ENCODE results near the gene PLD4.

Gene PLD4

DNA sequence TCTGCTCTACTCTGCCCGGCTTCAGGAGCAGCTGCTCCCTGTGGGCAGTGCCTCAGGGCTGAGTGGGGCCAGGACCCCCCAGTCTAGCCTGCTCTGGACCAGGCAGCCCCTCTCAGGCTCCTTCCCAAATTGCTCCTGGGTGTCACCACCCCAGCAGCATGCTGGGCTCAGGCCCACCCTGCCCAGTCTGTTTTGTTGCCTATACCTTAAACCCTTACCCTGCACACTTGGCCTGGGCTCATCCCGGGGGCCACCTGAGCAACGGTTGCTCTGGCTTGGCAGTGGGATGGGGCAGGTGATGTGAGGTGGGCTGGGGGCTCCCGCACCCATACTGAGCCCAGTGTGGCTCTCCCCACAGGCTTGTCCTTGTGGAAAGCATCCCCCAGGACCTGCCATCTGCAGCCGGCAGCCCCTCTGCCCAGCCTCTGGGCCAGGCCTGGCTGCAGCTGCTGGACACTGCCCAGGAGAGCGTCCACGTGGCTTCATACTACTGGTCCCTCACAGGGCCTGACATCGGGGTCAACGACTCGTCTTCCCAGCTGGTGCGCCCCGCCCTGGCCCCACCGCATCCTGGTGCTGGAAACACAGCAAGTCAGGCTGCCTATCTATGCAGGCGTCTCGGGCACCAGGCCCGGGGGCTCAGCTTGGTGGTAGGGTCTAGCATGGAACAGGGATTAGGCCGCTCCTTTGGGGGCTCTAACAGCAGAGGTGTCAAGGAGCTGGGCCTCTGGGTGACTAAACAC, 3.9 kb downstream of the PLD4 start:
- DNase-seq (ENCODE audit: low read depth, low spot score): no peak

DNA sequence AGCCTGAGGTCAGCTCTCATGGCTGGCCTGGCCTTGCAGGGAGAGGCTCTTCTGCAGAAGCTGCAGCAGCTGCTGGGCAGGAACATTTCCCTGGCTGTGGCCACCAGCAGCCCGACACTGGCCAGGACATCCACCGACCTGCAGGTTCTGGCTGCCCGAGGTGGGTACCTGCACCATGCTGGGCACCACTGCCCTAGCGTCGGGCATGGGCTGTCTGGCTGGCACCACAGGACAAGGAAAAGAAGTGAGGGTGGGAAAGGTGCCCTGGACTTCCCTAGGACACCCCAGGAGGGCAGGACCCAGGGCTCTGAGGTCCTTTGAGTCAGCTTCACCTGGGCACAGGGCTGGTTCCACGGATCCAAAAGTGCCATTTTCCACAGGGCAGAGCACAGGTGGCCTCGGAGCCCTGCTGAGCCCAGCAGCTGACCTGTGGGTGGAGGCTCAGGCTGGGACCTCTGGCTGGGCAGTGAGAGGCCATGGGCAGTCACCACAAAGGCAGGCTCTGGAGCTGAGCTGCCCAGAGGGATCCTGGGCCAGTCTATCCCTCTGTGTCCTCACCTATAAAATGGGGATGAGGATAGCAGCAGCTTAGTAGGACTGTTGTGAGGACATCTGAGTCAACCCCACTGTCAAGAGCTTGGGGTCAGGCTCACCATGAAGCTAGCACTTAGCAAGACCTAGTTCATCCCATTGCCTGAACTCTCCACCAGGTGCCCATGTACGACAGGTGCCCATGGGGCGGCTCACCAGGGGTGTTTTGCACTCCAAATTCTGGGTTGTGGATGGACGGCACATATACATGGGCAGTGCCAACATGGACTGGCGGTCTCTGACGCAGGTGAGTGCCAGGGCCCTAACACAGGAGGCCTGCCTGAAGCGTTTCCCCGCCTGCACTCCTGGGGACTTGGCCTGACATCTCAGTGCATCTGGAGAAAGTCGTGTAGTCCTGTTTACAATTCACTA, 4.9 kb downstream of the PLD4 start:
- DNase-seq (ENCODE audit: low read depth, low spot score): no peak

DNA sequence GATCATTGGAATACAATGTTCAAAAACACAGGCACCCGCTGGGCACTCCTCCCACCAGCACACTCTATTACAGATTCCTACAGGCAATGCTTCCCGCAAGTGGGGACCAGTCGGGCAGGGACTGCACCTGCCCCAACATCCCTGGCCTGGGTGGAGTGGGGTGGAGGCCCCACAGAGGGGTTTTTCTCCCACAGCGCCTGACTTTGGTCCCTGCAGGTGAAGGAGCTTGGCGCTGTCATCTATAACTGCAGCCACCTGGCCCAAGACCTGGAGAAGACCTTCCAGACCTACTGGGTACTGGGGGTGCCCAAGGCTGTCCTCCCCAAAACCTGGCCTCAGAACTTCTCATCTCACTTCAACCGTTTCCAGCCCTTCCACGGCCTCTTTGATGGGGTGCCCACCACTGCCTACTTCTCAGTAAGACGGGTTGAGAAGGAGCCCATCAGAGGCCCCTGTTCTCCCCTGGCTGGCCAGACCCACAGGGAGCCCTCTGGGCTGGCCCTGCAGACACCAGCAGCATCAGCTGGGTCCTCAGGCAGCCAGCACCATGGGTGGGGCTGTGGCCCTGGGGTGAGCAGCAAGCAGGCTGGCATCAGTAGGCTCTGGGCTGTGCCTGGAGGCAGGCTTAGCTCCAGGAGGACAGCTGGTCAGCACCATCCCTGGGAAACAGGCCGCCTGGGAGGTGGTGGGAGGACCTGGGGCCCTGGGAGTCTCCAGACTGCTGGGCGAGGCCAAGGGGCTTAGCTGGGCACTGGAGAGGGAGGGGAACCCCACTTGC, 6.0 kb downstream of the PLD4 start:
- DNase-seq (ENCODE audit: low read depth, low spot score): no peak

DNA sequence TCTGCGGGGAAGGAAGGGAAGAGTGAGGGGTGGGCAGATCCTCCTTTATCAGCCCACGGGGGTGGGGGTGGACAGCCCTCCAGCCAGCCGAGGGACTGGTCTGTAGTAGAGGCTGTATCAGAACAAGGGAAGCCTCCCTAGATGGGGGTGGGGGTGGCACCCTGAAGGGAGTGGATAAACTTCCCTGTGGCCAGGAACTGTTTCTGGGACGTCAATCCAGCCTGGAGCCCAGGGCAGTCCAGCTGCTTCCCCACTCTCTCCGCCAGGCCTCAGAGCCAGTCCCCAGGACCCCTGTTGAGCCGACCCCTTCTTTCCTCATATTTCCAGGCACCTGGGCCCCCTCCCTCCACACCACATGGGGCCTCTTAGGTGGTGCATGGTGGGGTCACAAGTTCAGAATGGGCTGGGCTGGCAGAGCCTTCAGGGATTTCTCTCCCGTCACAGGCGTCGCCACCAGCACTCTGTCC, 6.7 kb downstream of the PLD4 start:
- no peak for DNase-seq (ENCODE audit: low read depth, low spot score)

DNA sequence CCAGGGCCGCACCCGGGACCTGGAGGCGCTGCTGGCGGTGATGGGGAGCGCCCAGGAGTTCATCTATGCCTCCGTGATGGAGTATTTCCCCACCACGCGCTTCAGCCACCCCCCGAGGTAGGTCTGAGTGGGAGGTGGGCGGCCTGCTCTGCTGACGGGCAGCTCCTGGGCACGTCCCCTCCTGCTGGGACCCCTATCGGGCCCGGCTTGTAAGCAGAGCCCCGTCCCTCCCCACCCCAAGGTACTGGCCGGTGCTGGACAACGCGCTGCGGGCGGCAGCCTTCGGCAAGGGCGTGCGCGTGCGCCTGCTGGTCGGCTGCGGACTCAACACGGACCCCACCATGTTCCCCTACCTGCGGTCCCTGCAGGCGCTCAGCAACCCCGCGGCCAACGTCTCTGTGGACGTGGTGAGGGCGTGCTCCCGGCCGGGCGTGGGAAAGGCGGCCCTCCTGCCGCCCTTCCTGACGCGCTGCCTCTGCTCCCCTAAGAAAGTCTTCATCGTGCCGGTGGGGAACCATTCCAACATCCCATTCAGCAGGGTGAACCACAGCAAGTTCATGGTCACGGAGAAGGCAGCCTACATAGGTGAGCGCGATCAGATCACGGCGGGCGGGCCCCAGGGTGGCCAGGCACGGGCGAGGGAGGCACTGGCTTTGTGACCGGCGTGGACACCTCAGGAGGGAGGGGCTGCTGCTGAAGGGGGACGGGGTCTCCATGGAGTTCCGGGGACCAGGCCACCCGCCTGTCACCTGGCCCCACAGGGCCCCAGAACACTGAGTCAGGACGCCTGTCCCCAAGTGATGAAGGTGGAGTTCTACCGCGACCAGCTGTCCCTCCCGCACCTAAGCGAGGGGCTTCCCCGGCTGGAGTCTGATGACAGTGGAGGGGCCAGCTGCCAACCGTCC, 7.3 kb downstream of the PLD4 start:
- DNase-seq (ENCODE audit: low read depth, low spot score): no peak

DNA sequence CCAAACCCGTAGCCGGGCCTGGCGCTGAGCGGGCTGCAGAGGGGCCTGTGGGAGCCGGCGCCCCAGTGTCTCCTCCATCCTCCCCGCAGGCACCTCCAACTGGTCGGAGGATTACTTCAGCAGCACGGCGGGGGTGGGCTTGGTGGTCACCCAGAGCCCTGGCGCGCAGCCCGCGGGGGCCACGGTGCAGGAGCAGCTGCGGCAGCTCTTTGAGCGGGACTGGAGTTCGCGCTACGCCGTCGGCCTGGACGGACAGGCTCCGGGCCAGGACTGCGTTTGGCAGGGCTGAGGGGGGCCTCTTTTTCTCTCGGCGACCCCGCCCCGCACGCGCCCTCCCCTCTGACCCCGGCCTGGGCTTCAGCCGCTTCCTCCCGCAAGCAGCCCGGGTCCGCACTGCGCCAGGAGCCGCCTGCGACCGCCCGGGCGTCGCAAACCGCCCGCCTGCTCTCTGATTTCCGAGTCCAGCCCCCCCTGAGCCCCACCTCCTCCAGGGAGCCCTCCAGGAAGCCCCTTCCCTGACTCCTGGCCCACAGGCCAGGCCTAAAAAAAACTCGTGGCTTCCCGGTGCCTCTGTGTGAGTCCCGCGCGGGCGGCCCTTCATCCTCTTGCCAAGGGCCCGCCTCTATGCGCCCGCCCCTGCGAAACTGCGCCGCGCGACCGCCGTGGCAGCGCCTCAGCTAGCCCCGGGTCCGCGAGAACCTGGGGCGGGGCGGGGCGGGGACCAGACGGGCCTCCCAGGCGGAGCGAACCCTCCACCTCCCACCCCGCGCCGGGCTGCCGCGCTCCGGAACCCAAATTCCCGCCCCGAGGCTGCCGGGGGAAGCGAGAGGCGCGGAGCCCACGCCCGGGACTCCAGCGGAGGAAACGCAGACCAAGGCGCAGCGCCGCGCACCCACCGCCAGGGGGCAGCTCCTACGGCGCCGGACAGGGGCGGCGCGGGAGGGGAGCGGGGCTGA, 8.3 kb downstream of the PLD4 start:
- no peak for DNase-seq (ENCODE audit: low read depth, low spot score)

DNA sequence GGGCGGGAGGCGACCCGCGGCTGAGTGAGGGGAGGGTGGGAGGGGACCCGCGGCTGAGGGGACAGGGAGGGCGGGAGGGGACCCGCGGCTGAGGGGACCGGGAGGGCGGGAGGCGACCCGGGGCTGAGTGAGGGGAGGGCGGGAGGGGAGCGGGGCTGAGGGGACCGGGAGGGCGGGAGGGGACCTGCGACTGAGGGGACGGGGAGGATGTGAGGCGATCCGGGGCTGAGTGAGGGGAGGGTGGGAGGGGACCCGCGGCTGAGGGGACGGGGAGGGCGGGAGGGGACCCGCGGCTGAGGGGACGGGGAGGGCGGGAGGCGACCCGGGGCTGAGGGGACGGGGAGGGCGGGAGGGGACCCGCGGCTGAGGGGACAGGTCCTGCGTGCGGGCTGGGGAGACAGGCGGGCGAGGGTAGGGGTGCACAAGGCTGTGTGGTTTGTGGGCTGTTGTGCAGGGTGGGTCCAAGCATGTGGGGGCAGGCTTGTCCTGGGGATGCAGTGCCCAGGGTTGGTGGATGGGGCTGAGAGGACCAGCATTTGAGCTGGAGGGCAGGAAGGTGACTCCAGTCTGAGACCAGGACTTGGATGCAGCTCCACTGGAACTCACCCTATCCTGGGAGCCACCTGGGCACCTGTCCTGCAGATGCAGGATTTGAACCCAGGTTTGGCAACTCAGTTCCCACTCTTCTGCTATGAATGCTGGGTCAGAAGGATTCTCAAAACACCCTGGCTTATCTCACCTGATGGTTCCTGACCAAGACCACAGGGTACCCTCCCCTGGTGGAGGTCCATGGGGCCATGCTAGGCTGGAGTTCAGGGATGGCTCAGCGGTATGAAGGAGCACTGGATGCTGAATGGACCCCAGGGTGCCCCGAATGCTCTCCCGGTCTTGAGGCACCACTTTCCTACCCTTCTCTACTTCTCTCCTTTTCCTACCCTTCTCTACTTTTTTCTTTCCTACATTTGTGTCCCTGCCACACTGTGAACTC, 9.4 kb downstream of the PLD4 start:
- no peak for DNase-seq (ENCODE audit: low read depth, low spot score)

DNA sequence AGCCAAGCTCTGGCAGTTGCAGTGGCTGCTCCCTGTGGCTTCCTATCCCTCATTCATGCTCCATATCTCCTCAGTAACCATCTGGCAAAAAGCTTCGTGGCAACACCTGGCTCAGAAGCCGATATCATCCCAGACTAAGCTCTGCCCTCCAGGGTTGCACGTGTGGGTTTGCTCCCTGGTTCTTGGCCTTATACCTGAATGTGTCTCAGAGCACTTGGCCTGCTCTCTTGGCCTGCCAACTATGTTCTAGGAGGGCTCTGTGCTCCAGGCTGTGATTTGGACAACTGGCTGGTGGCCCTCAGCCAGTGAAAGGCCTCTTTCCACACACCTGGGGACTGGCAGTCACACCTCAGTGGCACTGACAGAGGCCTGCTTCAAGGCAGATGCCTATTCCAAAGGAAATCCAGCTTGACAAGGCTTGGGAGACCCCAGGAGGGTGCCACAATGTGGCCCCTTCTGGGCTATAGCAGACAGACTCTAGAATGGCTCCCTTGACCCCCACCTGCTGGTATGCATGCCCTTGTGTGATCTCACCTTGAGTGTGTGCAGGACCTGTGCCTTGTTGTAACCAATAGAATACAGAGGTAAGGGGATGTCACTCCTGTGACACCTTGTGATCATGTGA, 10.5 kb downstream of the PLD4 start:
- DNase-seq (ENCODE audit: low read depth, low spot score): no peak

DNA sequence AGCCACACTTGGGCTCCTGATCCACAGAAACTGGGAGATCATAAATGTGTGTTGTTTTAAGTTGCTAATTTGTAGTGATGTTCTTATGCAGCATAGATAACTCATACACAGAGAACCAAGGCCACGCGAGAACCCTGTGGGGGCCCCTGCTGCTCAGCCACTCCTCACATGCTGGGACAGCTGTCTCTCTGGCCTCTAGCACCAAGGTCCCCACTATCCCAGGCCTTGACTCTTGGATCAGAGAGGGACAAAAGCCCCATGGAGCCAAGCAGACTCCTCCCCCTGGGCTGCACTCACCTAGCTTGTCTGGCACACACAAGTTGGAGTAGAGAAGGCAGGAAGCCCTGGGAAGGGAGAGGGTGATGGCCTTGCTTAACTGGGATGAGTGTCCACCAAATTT, 11.3 kb downstream of the PLD4 start:
- no peak for DNase-seq (ENCODE audit: low read depth, low spot score)

DNA sequence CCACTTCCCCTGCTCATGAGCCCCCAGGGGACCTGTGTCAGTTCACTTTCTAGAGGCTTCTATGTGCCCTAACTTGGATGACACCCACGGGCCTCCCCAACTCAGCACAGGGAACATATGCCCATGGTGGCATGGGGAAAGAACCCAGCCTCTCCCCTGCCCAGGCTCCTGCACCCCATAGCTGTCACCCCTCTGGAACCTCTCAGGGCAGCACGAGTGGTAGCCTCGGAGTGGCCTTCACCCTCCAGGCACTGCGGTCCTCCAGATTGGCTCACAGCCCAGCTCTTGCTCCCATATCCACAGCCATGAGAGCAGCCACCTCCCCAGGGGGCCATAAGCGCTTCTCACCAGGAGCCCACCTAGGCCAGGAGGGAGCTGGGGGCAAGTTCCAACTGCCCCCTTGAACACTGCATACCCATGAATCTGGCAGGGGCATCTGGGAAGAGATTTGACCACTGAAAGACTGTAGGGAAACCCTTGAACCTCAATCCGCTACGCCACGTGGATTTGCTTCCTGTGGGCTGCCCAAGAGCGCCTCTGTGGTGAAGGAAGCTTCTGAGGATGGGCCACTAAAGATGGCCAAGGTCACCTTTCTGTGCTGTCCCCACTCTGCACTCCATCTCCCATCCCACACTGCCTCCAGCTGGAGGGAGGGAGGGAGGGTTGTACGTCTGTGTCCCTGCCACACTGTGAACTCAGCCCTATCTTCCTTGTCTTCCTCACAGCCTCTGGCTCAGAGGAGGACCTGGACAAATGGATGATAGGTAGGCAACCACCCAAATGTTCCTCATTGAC, 11.9 kb downstream of the PLD4 start:
- DNase-seq (ENCODE audit: low read depth, low spot score): no peak

DNA sequence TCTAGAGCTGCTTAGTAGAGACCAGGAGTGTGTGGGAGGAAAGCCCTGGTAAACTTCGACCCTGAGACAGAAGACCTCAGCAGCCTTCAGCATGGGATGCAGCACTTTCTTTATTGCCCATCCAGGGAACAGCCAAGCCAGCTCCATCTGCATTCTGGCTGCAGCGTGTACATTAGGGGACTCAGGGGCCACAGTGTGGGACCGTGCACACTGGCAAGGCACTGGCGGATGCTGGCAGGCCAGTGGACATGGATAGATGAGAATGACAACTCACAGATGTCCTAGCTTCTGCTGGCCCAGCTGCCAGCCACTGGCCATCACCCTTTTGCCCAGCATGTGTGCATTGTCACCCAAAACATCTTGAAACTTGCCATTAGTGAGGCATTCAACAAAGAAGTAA, 12.5 kb downstream of the PLD4 start:
- DNase-seq (ENCODE audit: low read depth, low spot score): no peak

DNA sequence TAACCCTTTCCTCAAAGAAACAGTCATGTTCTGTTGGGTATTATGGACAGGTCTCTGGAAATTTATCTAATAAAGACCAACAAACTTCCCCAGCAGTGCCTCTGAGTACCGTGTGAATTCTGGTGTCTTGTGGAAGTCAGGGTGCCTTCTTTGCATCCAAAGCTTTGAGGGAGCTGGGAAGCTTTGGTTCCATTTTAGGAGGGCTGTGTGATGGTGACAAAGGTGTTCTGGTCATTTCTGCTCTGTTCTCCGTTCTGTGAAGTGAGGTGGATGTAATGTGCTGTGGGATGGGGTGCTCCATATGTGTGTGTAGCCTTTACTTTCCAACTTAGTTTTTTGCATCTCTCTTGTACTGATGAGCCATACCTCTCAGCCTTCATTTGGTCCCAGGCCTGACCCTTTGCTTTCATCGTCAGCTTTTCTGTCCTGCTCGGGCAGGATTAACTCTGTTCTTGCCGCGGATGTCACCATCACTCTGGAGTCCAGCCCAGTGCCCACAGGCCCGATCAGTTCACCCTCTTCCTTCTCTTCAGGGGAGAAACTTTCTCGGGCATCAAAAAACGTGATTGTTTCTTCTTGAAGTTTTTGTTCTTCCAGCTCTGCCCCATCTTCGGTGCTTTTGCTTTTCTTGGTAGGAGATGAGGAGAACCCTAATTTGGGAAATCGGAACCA, 13.2 kb downstream of the PLD4 start:
- DNase-seq (ENCODE audit: low read depth, low spot score): no peak

DNA sequence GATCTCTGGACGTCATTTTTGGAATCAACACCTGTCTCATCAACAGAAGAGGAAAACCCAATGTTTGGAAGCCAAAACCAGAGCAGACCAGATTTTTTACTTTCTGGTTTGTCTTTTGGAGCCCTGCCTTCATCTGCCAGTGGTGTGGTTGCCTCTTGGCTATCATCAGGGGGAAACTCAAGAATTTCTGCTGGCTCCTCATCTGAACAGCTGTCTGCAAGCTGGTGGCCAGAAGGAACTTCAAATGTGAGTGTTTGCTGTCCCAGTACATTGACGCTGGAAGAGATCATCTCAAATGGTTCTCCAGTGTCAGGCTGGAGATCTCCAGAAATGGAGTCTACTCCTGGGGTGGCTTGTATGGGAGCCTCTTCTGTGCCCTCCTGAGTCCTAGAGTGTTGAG, 13.8 kb downstream of the PLD4 start:
- DNase-seq (ENCODE audit: low read depth, low spot score): no peak

DNA sequence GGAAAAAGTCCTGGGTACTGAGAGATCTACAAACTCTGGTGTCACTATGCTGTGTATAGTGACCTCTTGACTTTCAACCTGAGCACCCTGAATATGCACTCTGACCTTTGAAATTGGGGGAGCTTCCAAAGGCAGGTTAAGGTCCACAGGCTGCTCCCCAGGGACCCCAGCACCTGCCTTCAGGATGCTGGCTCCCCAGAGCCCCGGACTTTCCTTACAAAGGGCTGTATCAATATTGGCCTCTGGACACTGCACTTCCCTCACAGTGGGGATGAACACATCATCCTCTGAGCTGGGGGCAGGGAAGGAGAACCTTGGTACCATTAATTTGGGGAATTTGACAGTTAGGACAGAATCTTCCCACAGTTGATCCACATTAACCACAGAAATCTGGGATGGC, 14.3 kb downstream of the PLD4 start:
- no peak for DNase-seq (ENCODE audit: low read depth, low spot score)

DNA sequence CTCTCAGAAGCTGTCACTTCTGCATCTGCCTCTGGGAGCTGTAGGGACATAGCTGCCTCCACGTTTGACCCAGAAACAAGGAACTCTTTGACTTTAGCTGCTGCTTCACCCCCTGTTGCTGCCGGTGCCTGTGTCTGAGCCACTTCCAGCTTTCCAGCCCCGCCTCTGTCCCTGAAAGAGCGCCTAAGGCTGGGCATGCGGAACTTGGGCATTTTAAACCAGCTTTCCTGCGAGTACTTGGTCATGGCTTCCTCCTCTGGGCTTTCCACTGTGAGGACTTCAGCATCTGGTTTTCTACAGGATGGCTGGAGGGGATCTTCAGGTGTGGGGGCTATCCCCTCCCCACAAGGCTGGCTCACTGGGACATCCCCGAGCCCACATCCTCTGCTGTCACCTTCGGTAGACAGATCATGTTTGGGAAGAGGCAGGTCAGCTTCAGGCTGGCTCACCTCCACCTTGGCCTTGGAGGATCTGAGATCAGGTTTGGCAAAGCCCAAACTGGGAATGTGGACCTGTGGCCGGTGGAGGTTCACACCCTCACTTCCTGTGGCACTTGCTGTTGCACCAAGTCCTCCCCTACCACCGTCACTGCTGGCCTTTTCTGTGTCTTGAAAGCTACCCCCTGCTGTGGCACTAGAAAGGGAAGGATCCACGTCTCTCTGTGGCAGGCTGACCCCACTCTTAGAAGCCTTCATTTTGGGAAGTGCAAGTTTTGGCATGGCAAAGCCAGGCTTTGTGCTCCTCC, 15.2 kb downstream of the PLD4 start:
- no peak for DNase-seq (ENCODE audit: low read depth, low spot score)

DNA sequence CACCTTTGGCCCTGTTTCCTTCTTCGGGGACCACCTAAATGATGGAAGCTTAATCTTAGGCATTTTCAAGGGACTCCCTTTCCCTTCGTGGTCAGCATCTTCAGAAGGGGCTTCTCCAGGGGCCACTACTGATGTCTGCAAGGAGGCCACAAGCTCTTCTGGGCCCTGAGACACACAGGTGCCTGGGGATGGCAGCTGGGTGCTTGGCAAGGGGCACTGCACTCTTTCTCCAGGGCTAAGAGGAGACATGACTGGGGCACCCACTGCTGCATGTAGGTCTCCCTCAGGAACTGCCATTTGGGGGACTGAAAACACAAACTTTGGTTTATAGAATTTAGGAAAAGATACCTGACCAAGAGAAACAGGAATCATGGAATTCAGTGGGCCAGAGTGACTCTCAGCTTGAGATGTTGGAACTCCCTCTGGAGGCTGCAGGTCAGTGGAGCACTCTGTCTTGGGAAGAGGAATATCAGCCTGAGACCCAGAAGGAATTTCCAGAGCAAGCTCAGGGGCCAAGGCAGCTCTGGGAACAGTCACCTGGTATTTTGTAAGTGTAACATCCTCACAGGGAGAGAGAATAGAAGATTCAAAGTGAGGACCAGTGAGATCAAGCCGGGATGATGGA, 16.0 kb downstream of the PLD4 start:
- DNase-seq (ENCODE audit: low read depth, low spot score): no peak

Data from iPS DF 19.7 (cell line).